Spinal cord (tissue), 10 donors: ENCODE data around the gene SCART1. TPM values are rescaled to one million over a fixed set of nuclear protein-coding genes. Genes with fewer than 3 reads are reported as not detected.
"Not testable (repeated sequence)": the region's sequence is repeated elsewhere in the genome, so short reads cannot be mapped to it uniquely, and the experiment has no call there.

Experiments used
- DNase-seq, 6 donors: peaks; one replicate each; pipeline versions ENCODE4 v3.0.0 to v3.0.0-alpha.2; 2013 to 2015; ENCODE audit warnings: low spot score in 6 of 6, low read depth in 4 of 6
- H3K27ac ChIP-seq: one replicate; pipeline ENCODE4 v1.5.1; 2013; ENCODE audit warnings: low read depth, low read length, control low read depth
- H3K27me3 ChIP-seq: one replicate; pipeline ENCODE4 v1.6.1; 2013; ENCODE audit warnings: low read length; ENCODE audit not compliant: control insufficient read depth, insufficient read depth
- H3K36me3 ChIP-seq: one replicate; pipeline ENCODE4 v1.6.1; 2013; ENCODE audit warnings: low read length; ENCODE audit not compliant: control insufficient read depth, insufficient read depth
- H3K4me1 ChIP-seq: one replicate; pipeline ENCODE4 v1.6.1; 2013; ENCODE audit warnings: low read length; ENCODE audit not compliant: control insufficient read depth, insufficient read depth
- H3K4me3 ChIP-seq: one replicate; pipeline ENCODE4 v1.5.1; 2013; ENCODE audit warnings: low read depth, low read length, control low read depth
- H3K9me3 ChIP-seq: one replicate; pipeline ENCODE4 v1.6.1; 2013; ENCODE audit warnings: low read length; ENCODE audit not compliant: control insufficient read depth, insufficient read depth
- WGBS: methylation state at CpG from one replicate; pipeline ENCODE4 v1.1.5; 2013; ENCODE audit warnings: missing lambda C conversion rate; ENCODE audit not compliant: insufficient coverage; 5-methylcytosine and 5-hydroxymethylcytosine counted together
- polyA plus RNA-seq, 2 donors: library from polyadenylated mRNA; unstranded; fragments of 120-200 nt; gene quantifications; one replicate each; pipeline ENCODE4 v1.2.1, GENCODE V29; 2013; ENCODE audit not compliant: insufficient read length in 2 of 2
- total RNA-seq, 2 donors: library from RNA; depleted of rRNA in 1 of 2; stranded (reverse); fragments of 120-200 nt in 1 of 2; fragments of >200 nt in 1 of 2; gene quantifications; one replicate each; pipeline versions ENCODE4 v1.2.3 to v1.2.4, GENCODE V29; 2013 to 2014
- donor health status: healthy.

The SCART1 gene
- total and polyA plus RNA-seq, 4 donors: 1.7 to 2.9 (median 2.3) TPM

DNA sequence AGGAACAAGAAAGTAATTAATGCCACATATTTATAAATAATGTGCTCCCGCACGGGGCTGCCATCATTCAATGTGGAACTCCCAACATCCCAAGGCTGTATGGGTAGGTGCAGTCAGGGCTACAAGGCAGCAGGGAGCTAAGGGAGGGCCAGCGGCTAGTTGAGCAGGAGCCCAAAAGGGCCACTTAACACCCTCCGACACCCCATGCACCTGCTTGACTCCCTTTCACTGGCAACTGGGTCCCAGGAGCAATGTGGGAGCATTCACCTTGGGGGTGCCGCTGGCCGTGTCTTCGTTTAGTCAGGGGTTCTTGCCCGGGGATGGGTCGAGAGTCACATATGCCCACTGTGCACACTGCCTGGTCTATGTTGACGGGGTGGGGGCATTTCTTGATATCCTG is 27.9 kb downstream of the SCART1 start:
- H3K4me3 ChIP-seq: no peak overlapping the region
- no peaks in the 10 kb centered on the region for H3K4me1 ChIP-seq
- peaks cover 3% of the 10 kb centered on the region for H3K9me3 ChIP-seq
- no peaks in the 10 kb centered on the region for H3K27me3 ChIP-seq
- H3K27ac ChIP-seq: no peak overlapping the region
- no peaks in the 10 kb centered on the region for H3K36me3 ChIP-seq
- no peak for DNase-seq
- 77% methylated on average over 7 of the region's 10 CpGs for WGBS

DNA sequence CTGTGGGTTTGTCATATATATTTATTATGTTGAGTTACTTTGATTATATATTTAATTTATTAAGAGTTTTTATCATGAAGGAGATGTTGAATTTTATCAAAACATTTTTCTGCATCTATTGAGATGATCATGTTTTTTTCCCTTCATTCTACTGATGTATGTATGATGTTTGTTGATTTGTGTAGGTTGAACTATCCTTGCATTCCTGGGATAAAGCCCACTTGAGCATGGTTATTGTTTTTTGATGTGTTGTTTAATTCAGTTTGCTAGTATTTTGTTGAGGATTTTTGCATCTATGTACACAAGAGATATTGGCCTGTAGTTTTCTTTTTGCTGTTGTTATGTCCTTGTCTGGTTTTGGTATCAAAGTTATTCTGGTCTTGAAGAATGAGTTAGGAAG is 31.1 kb downstream of the SCART1 start:
- peaks cover 3% of the 10 kb centered on the region for H3K9me3 ChIP-seq
- H3K27me3 ChIP-seq: no peaks in the 10 kb centered on the region
- H3K4me3 ChIP-seq: no peak overlapping the region
- H3K4me1 ChIP-seq: no peaks in the 10 kb centered on the region
- no peak for DNase-seq
- H3K36me3 ChIP-seq: no peaks in the 10 kb centered on the region
- H3K27ac ChIP-seq: no peak overlapping the region

DNA sequence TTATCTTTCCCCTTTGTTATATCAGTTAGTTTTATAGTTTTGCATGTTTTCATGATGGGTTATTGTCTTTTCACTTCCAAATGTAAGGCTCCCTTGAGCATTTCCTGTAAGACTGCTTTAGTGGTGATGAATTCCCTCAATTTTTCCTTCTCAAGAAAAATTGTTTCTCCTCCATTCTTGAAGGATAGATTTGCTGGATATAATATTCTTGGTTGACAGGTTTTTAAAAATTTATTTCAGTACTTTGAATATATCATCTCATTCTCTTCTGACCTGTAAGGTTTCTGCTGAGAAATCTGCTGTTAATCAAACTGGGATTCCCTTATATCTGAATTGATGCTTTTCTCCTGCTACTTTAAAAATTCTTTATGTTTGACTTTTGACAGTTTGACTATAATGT is 33.3 kb downstream of the SCART1 start:
- Histone ChIP-seq H3K4me3 (no peak overlapping the region), H3K27me3 (no peaks in the 10 kb centered on the region), H3K9me3 (peaks cover 3% of the 10 kb centered on the region), H3K4me1 (no peaks in the 10 kb centered on the region), H3K27ac (no peak overlapping the region), H3K36me3 (no peaks in the 10 kb centered on the region)
- no peak for DNase-seq

DNA sequence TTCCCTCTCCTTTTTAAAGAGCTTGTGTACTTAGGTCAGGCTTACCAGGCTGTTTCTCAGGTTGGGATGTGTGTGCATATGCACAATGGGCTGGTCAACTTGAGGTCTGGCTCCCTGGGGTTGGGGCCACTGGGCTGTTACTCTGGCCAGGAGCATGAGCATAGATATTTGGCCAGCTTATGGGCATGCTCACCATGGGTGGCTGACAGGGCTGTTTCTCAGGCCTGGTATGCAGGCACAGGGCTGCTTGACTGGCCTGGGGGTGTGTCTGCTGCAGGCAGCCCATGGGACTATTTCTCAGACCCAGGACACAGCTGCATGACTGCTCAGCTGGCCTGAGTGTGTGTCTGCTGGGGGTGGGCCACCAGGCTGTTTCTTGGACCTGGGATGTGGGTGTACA is 34.6 kb downstream of the SCART1 start:
- H3K27me3 ChIP-seq: no peaks in the 10 kb centered on the region
- DNase-seq: no peak
- H3K4me3 ChIP-seq: no peak overlapping the region
- no peak overlapping the region for H3K27ac ChIP-seq
- no peaks in the 10 kb centered on the region for H3K36me3 ChIP-seq
- H3K4me1 ChIP-seq: no peaks in the 10 kb centered on the region
- peaks cover 3% of the 10 kb centered on the region for H3K9me3 ChIP-seq

DNA sequence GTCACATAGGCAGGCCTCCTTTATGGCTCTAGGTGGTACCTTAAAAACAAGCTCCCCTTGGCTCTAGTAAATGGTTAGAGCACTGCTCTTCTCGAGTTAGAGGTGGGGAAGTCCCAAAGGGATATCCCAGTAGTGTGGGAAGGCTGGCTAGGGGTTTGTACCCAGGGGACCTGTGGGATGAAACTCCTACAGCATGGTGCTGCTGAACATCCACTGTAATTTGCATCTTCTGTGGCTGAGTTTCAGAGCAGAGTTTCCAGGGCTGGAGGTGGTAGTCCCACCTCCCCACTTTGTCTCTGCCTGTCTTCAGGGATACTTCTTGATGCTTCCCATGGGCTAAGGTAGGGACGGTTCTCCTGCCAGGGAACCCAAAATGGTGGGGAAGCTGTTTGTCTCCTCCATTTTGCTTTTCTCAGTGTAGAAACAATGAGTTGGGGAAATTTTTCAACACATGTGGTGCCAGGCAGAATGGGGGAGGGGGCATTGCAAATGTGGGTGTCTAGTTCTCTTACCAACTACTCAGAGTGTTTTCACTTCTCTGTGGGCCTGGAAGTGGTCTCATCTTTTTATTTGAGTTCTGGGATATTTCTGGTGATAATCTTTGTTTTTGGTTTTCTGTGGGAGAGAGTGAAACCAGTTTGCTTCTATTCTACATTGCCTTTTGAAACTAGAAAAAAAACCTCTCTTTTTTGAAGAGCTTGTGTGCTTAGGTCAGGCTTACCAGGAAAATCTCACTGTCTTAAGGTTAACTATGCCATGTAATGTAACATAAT is 36.3 kb downstream of the SCART1 start:
- H3K27me3 ChIP-seq: no peaks in the 10 kb centered on the region
- 42% methylated on average over 2 of the region's 2 CpGs for WGBS
- no peaks in the 10 kb centered on the region for H3K9me3 ChIP-seq
- no peaks in the 10 kb centered on the region for H3K4me1 ChIP-seq
- DNase-seq: no peak
- no peak overlapping the region for H3K4me3 ChIP-seq
- no peaks in the 10 kb centered on the region for H3K36me3 ChIP-seq
- H3K27ac ChIP-seq: no peak overlapping the region

DNA sequence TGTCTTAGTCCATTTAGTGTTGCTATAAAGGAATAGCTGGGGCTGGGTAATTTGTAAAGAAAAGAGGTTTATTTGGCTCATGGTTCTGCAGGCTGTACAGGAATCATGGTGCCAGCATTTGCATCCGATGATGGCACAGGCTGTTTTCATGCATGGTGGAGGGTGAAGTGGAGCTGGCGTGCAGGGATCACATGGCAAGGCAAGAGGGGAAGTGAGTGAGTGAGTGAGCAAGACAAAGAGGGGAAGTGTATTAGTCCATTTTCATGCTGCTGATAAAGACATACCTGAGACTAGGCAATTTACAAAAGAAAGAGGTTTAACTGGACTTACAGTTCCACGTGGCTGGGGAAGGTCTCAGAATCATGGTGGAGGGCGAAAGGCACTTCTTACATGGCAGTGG is 39.8 kb downstream of the SCART1 start:
- H3K4me1 ChIP-seq, DNase-seq, H3K36me3 ChIP-seq, H3K9me3 ChIP-seq, H3K27ac ChIP-seq, H3K27me3 ChIP-seq, H3K4me3 ChIP-seq: not testable (repeated sequence)
- 51% methylated on average over 3 of the region's 4 CpGs for WGBS

DNA sequence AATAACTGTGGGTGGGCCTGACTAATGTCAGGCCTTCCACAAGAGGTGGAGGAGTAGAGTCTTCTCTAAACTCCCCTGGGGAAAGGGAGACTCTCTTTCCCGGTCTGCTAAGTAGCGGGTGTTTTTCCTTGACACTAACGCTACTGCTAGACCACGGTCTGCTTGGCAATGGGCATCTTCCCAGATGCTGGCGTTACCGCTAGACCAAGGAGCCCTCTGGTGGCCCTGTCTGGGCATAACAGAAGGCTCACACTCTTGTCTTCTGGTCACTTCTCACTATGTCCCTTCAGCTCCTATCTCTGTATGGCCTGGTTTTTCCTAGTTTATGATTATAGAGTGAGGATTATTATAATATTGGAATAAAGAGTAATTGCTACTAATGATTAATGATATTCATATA is 43.6 kb downstream of the SCART1 start:
- not testable (repeated sequence) for H3K27me3 ChIP-seq, H3K4me3 ChIP-seq, H3K4me1 ChIP-seq, DNase-seq, H3K27ac ChIP-seq, H3K36me3 ChIP-seq, H3K9me3 ChIP-seq
- 72% methylated on average over 3 of the region's 6 CpGs for WGBS

DNA sequence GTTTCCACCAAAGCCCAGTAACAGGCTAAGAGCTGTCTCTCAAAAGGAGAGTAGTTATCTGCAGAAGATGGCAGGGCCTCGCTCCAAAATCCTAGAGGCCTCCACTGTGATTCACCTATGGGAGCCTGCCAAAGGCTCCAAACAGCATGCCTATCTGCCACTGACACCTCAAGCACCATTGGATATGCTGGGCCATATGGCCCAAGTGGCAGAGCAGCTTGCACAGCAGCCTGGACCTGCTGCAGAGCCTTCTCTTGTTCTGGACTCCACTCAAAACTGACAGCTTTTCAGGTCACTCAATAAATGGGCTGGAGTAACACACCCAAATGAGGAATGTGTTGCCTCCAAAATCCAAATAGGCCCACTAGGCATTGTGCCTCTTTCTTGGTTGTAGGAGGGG is 45.4 kb downstream of the SCART1 start:
- WGBS: 25% methylated on average over 1 of the region's 1 CpG
- H3K4me1 ChIP-seq, H3K27ac ChIP-seq, DNase-seq, H3K4me3 ChIP-seq, H3K9me3 ChIP-seq, H3K36me3 ChIP-seq, H3K27me3 ChIP-seq: not testable (repeated sequence)

DNA sequence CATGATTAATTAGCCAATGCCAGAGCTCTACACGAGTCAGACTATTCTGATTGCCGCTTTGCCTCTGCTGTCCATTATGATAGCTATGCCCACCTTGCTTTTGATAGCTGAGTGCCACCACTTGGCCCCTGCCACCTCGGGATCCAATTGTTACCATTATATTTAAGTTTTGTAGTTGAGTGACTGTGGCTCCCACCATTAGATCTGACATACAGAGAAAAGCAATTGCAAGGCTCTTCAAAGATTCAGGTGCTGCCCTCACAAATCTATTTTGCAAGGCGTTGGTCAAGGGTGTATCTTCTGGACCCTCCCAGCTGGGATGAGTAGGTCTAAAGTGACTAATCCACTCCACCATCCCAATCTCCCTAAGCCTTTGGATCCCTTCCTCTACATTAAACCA is 47.2 kb downstream of the SCART1 start:
- H3K36me3 ChIP-seq, H3K4me1 ChIP-seq, DNase-seq, H3K9me3 ChIP-seq, H3K27me3 ChIP-seq, H3K4me3 ChIP-seq, H3K27ac ChIP-seq: not testable (repeated sequence)
- 75% methylated on average over 2 of the region's 4 CpGs for whole genome bisulfite sequencing

DNA sequence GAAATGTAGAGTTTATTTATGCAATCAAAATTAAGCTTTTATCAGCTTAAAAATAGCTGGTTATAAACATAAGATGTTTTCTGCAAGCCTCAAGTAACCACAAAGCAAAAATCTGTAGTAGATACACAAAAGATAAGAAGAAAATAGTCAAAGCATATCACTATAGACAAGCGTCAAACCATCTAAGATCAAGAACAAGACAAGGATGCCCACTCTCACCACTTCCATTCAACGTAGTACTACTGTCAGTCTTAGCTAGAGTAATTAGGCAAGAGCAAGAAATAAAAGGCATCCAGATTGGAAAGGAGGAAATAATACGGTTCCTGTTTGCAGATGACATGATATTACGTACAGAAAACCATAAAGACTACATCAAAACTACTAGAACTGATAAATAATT is 56.0 kb downstream of the SCART1 start:
- H3K9me3 ChIP-seq: peaks cover 9% of the 10 kb centered on the region

More for the DNA sequence above, 56.0 kb downstream of the SCART1 start:
- Histone ChIP-seq H3K27me3 (no peaks in the 10 kb centered on the region), H3K27ac (no peak overlapping the region), H3K4me1 (no peaks in the 10 kb centered on the region), H3K4me3 (no peak overlapping the region), H3K36me3 (no peaks in the 10 kb centered on the region)
- no CpG with 5 or more reads among the region's 4 CpGs for WGBS
- no peak for DNase-seq
